ENCODE results near the gene RRAD. TPM values are rescaled to one million over a fixed set of nuclear protein-coding genes. Genes with fewer than 3 reads are reported as not detected.
A peak's percentile ranks its signal among the peaks of the same experiment; 100 is the strongest.

Gene RRAD
- total and polyA plus RNA-seq, 11 donors: 57.5 to 298 (median 152) TPM

GRCh38 chr16:66950437-66950836 is 25.1 kb upstream of the RRAD start:
- Histone ChIP-seq H3K36me3 (no peaks in the 10 kb centered on the region), H3K27ac (no peak overlapping the region), H3K27me3 (peaks cover 0 to 35% (median 0%) of the 10 kb centered on the region in 9 donors), H3K9me3 (peaks cover 0 to 6% (median 0%) of the 10 kb centered on the region in 12 donors), H3K4me1 (peaks cover 0 to 22% (median 9%) of the 10 kb centered on the region in 12 donors), H3K4me3 (no peak overlapping the region)
- intact Hi-C loops (cut with DNase I): loop anchor here in 1 of 10 donors (5.0 kb wide), 1 partner anchor 53 kb away; no protein-coding TSS in a partner anchor
- DNase-seq (no peak), ATAC-seq (no peak)
- TF ChIP-seq POLR2A (IDR thresholded peaks at IDR 0.05): no peak
- no peak for TF ChIP-seq CTCF (IDR thresholded peaks at IDR 0.05)
- WGBS, 4 donors: 78 to 92% (median 84%) methylated on average over 2 of the region's 2 CpGs

DNA sequence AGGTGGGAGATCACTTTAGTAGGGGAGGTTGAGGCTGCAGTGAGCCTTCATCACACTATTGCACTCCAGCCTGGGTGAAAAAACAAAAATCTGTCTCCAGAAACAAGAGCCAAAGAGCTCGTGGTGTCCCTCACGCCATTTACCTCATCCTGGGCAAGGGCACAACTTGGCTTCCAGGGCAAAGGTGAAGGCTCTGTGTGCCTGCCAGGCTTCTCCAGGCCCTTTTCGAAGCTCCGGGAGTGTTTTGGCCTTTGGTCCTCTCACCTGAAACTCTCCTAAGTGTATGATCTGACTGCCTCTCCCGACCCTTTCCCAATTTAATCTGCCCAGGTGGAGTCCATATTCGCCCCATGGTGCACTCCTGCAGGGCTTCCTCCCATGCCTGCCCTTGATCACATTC is 24.1 kb upstream of the RRAD start:
- Histone ChIP-seq H3K9me3 (peaks cover 0 to 6% (median 0%) of the 10 kb centered on the region in 12 donors), H3K4me1 (peaks cover 0 to 22% (median 9%) of the 10 kb centered on the region in 12 donors), H3K36me3 (peaks cover 0 to 1% (median 0%) of the 10 kb centered on the region in 9 donors), H3K4me3 (no peak overlapping the region), H3K27me3 (peaks cover 0 to 35% (median 0%) of the 10 kb centered on the region in 9 donors), H3K27ac (no peak overlapping the region)
- TF ChIP-seq POLR2A (IDR thresholded peaks at IDR 0.05): no peak
- TF ChIP-seq CTCF (IDR thresholded peaks at IDR 0.05): no peak
- 62 to 72% (median 68%) methylated on average over 6 of the region's 6 CpGs for WGBS, 4 donors
- intact Hi-C loops (cut with DNase I): loop anchor here in 1 of 10 donors (10.0 kb wide), 1 partner anchor 55 kb away; no protein-coding TSS in a partner anchor
- DNase-seq (no peak), ATAC-seq (no peak)

DNA sequence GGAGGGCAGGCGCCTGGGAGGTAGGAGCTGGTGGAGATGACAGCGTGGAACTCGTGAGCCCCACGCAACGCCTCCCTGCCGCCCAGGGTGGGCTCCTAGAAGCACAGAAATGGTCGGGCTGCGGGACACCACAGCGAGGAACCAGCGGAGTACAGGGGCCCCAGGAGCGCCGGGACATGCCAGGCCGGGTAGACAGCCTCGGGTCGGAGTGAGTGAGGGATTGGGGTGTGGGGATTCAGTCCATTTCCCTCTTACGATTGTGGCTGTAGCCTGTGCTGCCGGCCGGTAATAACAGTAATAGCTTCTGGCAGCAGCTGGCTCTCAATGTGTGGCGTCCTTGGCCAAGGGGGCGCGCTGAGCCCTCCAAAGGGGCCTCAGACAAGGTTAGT is 23.5 kb upstream of the RRAD start:
- Histone ChIP-seq H3K27ac (no peak overlapping the region), H3K27me3 (peaks cover 0 to 35% (median 0%) of the 10 kb centered on the region in 9 donors), H3K9me3 (peaks cover 0 to 6% (median 0%) of the 10 kb centered on the region in 12 donors), H3K4me3 (peak overlapping the region in 11 of 12 donors; percentile 19 to 62 (median 53)), H3K36me3 (peaks cover 0 to 8% (median 3%) of the 10 kb centered on the region in 9 donors), H3K4me1 (peaks cover 0 to 22% (median 9%) of the 10 kb centered on the region in 12 donors)
- 9 to 38% (median 25%) methylated on average over 17 to 21 of the region's 21 CpGs for WGBS, 4 donors
- DNase-seq (no peak), ATAC-seq (peak in 2 of 4 donors; percentile 2 to 6)
- intact Hi-C loops (cut with DNase I): loop anchor here in 1 of 10 donors (10.0 kb wide), 1 partner anchor 54 kb away; no protein-coding TSS in a partner anchor
- TF ChIP-seq CTCF (IDR thresholded peaks at IDR 0.05) (no peak), POLR2A (IDR thresholded peaks at IDR 0.05) (no peak)

DNA sequence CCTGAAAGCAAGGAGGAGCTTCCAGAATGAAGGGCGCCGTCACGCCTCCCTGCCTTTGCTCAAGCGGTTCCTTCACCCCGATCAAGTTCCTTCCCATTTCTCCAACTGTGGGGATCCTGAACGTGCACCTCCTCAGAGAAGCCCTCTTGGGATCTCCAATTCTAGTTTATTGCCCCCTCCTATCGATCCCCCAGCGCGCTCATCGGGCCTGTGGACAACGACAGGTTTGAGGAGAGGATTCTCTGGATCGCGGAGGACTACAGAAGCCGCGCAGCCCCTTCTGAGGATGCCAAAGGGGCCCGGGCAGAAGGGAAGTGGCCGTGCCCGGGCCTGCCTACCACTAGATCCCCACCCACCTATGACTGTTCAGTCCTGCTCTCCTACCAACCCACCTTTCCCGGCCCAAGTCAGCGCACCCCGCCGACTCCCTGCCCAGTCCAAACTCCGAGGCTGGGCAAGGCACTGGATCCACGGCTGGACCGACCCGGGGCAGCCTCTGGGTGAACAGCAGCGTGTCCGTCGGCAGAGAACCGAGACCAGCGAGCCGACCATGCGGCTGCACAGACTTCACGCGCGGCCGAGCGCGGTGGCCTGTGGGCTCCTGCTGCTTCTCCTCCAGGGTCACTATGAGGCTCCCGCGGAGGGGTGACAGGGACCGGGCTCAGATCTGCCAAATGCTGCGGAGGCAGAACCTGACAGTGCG is 22.9 kb upstream of the RRAD start:
- DNase-seq: peak in 2 of 5 donors; percentile 41 to 68
- H3K4me3 ChIP-seq: peak overlapping the region; percentile 11 to 62 (median 52)
- no peak for TF ChIP-seq CTCF (IDR thresholded peaks at IDR 0.05)
- TF ChIP-seq POLR2A (IDR thresholded peaks at IDR 0.05): no peak
- H3K36me3 ChIP-seq: peaks cover 0 to 13% (median 8%) of the 10 kb centered on the region in 9 donors
- intact Hi-C loops (cut with DNase I): loop anchor here in 1 of 10 donors (10.0 kb wide), 1 partner anchor 53 kb away; no protein-coding TSS in a partner anchor
- 2 to 7% (median 4%) methylated on average over 24 to 44 of the region's 44 CpGs for WGBS, 4 donors
- peaks cover 0 to 35% (median 0%) of the 10 kb centered on the region in 9 donors for H3K27me3 ChIP-seq
- H3K27ac ChIP-seq: peak overlapping the region in 1 of 12 donors; percentile 24
- H3K4me1 ChIP-seq: peaks cover 0 to 22% (median 9%) of the 10 kb centered on the region in 12 donors
- H3K9me3 ChIP-seq: peaks cover 0 to 6% (median 0%) of the 10 kb centered on the region in 12 donors
- ATAC-seq: peak; percentile 14 to 39 (median 26)

All from heart left ventricle (tissue), 16 donors.